ENCODE measurements around the gene MRPL54. TPM values are rescaled to one million over a fixed set of nuclear protein-coding genes. Genes with fewer than 3 reads are reported as not detected.

The MRPL54 gene
- polyA plus RNA-seq, 1 donor from 2014 or later: 74.7 TPM

- no peaks in the 10 kb centered on the region for H3K9me2 ChIP-seq (ENCODE audit: insufficient read depth, low read length)
- H2AFZ ChIP-seq (ENCODE audit: low read depth, low read length): no peak overlapping the region
- no peak overlapping the region for H3K4me2 ChIP-seq (ENCODE audit: low read length)
- no peaks in the 10 kb centered on the region for H4K20me1 ChIP-seq (ENCODE audit: insufficient read depth)
- no peak overlapping the region for H3K27ac ChIP-seq (ENCODE audit: low read length)
- no peak overlapping the region for H3K4me3 ChIP-seq (ENCODE audit: low read length)
- H3K36me3 ChIP-seq (ENCODE audit: insufficient read depth, low read length): no peaks in the 10 kb centered on the region
- H3K27me3 ChIP-seq (ENCODE audit: insufficient read depth, low read depth, low read length): no peaks in the 10 kb centered on the region
- no peak overlapping the region for H3K9ac ChIP-seq (ENCODE audit: low read length)
- H3F3A ChIP-seq (ENCODE audit: insufficient read depth, low read length, poor library complexity, severe bottlenecking): no peaks in the 10 kb centered on the region
- H3K79me2 ChIP-seq (replicated peaks; ENCODE audit: insufficient read depth, low read length): no peaks in the 10 kb centered on the region
- H3K9me3 ChIP-seq (ENCODE audit: low read length): no peaks in the 10 kb centered on the region
- no peak for TF ChIP-seq TAF1 (IDR thresholded peaks at IDR 0.05; ENCODE audit: low read depth)
- TF ChIP-seq RAD21 (conservative IDR thresholded peaks at IDR 0.05): no peak
- TF ChIP-seq SMC3 (conservative IDR thresholded peaks at IDR 0.05; ENCODE audit: poor library complexity): no peak
- TF ChIP-seq REST (IDR thresholded peaks at IDR 0.05; ENCODE audit: borderline replicate concordance): no peak
- no peak for TF ChIP-seq POLR2AphosphoS5 (IDR thresholded peaks at IDR 0.05)
- TF ChIP-seq MXI1 (conservative IDR thresholded peaks at IDR 0.05; ENCODE audit: poor library complexity, severe bottlenecking): no peak
- no peak for TF ChIP-seq EP300 (conservative IDR thresholded peaks at IDR 0.05; ENCODE audit: poor library complexity, severe bottlenecking)
- TF ChIP-seq EZH2 (IDR thresholded peaks at IDR 0.05; ENCODE audit: borderline replicate concordance, insufficient read depth, low read length, poor library complexity, severe bottlenecking): no peak
- no peak for TF ChIP-seq CTCF (IDR thresholded peaks at IDR 0.05; ENCODE audit: poor library complexity, severe bottlenecking)
Measured at GRCh38 chr19:3768748-3769099, 6.2 kb downstream of the MRPL54 start.

- H4K20me1 ChIP-seq (ENCODE audit: insufficient read depth): no peaks in the 10 kb centered on the region
- H3K9ac ChIP-seq (ENCODE audit: low read length): no peak overlapping the region
- TF ChIP-seq POLR2AphosphoS5 (IDR thresholded peaks at IDR 0.05): no peak
- TF ChIP-seq SMC3 (conservative IDR thresholded peaks at IDR 0.05; ENCODE audit: poor library complexity): no peak
- no peak for TF ChIP-seq RAD21 (conservative IDR thresholded peaks at IDR 0.05)
- TF ChIP-seq REST (IDR thresholded peaks at IDR 0.05; ENCODE audit: borderline replicate concordance): no peak
- no peak for TF ChIP-seq MXI1 (conservative IDR thresholded peaks at IDR 0.05; ENCODE audit: poor library complexity, severe bottlenecking)
- TF ChIP-seq TAF1 (IDR thresholded peaks at IDR 0.05; ENCODE audit: low read depth): no peak
- no peak for TF ChIP-seq CTCF (IDR thresholded peaks at IDR 0.05; ENCODE audit: poor library complexity, severe bottlenecking)
- TF ChIP-seq EP300 (conservative IDR thresholded peaks at IDR 0.05; ENCODE audit: poor library complexity, severe bottlenecking): no peak
- no peak for TF ChIP-seq EZH2 (IDR thresholded peaks at IDR 0.05; ENCODE audit: borderline replicate concordance, insufficient read depth, low read length, poor library complexity, severe bottlenecking)
- H3K4me2 ChIP-seq (ENCODE audit: low read length): no peak overlapping the region
- no peaks in the 10 kb centered on the region for H3K27me3 ChIP-seq (ENCODE audit: insufficient read depth, low read depth, low read length)
- H3K4me3 ChIP-seq (ENCODE audit: low read length): no peak overlapping the region
- no peaks in the 10 kb centered on the region for H3F3A ChIP-seq (ENCODE audit: insufficient read depth, low read length, poor library complexity, severe bottlenecking)
- H2AFZ ChIP-seq (ENCODE audit: low read depth, low read length): no peak overlapping the region
- no peak overlapping the region for H3K27ac ChIP-seq (ENCODE audit: low read length)
- no peaks in the 10 kb centered on the region for H3K79me2 ChIP-seq (replicated peaks; ENCODE audit: insufficient read depth, low read length)
- no peaks in the 10 kb centered on the region for H3K9me3 ChIP-seq (ENCODE audit: low read length)
- no peaks in the 10 kb centered on the region for H3K36me3 ChIP-seq (ENCODE audit: insufficient read depth, low read length)
- no peaks in the 10 kb centered on the region for H3K9me2 ChIP-seq (ENCODE audit: insufficient read depth, low read length)
Measured at GRCh38 chr19:3769494-3769893, 7.0 kb downstream of the MRPL54 start.

All from neural cell (in vitro differentiated cells).